ENCODE measurements around the gene NPHP4.

GRCh38 chr1:6027591-6027990, 35.4 kb upstream of the NPHP4 start:
- TF ChIP-seq SNAI2 (CRISPR knock-in tag; IDR thresholded peaks at IDR 0.05) = no peak
- no peak for TF ChIP-seq ZFP30 (CRISPR knock-in tag; IDR thresholded peaks at IDR 0.05)
- TF ChIP-seq RARB (CRISPR knock-in tag; IDR thresholded peaks at IDR 0.05) = no peak
- no peak for TF ChIP-seq CSDC2 (CRISPR knock-in tag; IDR thresholded peaks at IDR 0.05)
- no peak for TF ChIP-seq CSRNP3 (CRISPR knock-in tag; IDR thresholded peaks at IDR 0.05)
- no peak for TF ChIP-seq CREB5 (CRISPR knock-in tag; IDR thresholded peaks at IDR 0.05; ENCODE audit: low read depth)
- TF ChIP-seq PATZ1 (CRISPR knock-in tag; IDR thresholded peaks at IDR 0.05; ENCODE audit: borderline replicate concordance) = no peak
- no peak for TF ChIP-seq ARNTL (CRISPR knock-in tag; IDR thresholded peaks at IDR 0.05; ENCODE audit: borderline replicate concordance, low read depth)
- no peak for TF ChIP-seq ESRRG (CRISPR knock-in tag; IDR thresholded peaks at IDR 0.05)
